Duodenal mucosa (tissue), 2 donors: ENCODE results near the gene GUCY1A2.

Source experiments
- H3K27ac ChIP-seq: one replicate; pipeline ENCODE4 v1.7.0; 2013; ENCODE audit warnings: low read depth, low read length
- H3K27me3 ChIP-seq, 2 donors: one replicate each; pipeline ENCODE4 v1.7.0; 2013; ENCODE audit warnings: low read length in 2 of 2, control low read depth in 1 of 2; ENCODE audit not compliant: insufficient read depth in 2 of 2, control insufficient read depth in 1 of 2
- H3K36me3 ChIP-seq, 2 donors: one replicate each; pipeline ENCODE4 v1.7.0; 2013; ENCODE audit warnings: low read length in 2 of 2, control low read depth in 1 of 2; ENCODE audit not compliant: insufficient read depth in 2 of 2, control insufficient read depth in 1 of 2
- H3K4me1 ChIP-seq, 2 donors: one replicate each; pipeline ENCODE4 v1.7.0; 2013; ENCODE audit warnings: low read length in 2 of 2, control low read depth in 1 of 2; ENCODE audit not compliant: insufficient read depth in 2 of 2, control insufficient read depth in 1 of 2
- H3K4me3 ChIP-seq, 2 donors: one replicate each; pipeline ENCODE4 v1.7.0; 2013; ENCODE audit warnings: low read length in 2 of 2, low read depth in 1 of 2
- H3K9ac ChIP-seq, 2 donors: one replicate each; pipeline ENCODE4 v1.7.0; 2013; ENCODE audit warnings: low read length in 2 of 2, low read depth in 1 of 2
- H3K9me3 ChIP-seq, 2 donors: one replicate each; pipeline ENCODE4 v1.7.0; 2013; ENCODE audit warnings: low read length in 2 of 2, control low read depth in 1 of 2; ENCODE audit not compliant: control insufficient read depth in 1 of 2

Gene GUCY1A2

DNA sequence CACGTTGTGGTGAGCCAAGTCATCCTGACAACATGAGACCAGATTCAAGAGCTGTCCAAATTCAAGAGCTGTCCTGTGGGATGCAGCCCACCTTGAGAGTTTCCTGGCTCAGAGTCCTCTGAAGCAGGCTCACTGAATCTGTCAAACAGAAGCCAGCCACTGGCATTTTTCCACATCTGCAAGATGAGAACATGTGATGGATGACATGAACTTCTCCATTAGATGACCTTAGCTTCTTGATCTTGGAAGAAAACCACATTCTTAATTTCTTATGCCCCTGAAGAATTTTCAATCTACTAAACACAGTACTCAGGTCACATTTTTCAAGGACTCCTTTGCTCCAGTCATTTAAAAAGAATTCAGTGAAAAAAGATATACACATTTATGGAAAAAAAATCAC lies 291.0 kb downstream of the GUCY1A2 start:
- Histone ChIP-seq H3K27ac (no peak overlapping the region), H3K9me3 (no peaks in the 10 kb centered on the region), H3K27me3 (no peaks in the 10 kb centered on the region), H3K36me3 (no peaks in the 10 kb centered on the region), H3K4me3 (no peak overlapping the region), H3K9ac (no peak overlapping the region), H3K4me1 (no peaks in the 10 kb centered on the region)

GRCh38 chr11:106724293-106724892 lies 293.9 kb downstream of the GUCY1A2 start:
- H3K36me3 ChIP-seq, result no peaks in the 10 kb centered on the region
- no peak overlapping the region for H3K4me3 ChIP-seq
- no peak overlapping the region for H3K9ac ChIP-seq
- no peaks in the 10 kb centered on the region for H3K27me3 ChIP-seq
- H3K4me1 ChIP-seq, result no peaks in the 10 kb centered on the region
- H3K27ac ChIP-seq, result no peak overlapping the region
- no peaks in the 10 kb centered on the region for H3K9me3 ChIP-seq

DNA sequence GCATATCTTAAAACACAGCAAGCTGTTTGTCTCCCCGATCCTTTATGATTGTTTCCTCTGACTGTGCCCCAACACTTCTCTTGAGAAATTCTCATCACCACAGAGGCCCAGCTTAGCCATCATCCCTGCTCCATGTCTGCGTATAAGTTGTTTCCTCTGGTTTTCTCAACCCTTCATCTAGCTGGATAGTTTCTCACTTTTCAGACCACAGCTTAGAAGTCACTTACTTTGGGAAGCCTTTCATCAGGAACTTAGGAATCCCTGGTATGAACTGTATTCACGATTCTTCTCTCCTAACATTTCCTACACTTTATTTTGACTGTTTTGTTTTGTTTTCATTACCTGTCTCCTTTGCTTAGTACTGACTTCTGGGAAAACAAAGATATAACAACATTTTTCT lies 295.2 kb downstream of the GUCY1A2 start:
- Histone ChIP-seq H3K4me3 (no peak overlapping the region), H3K27me3 (no peaks in the 10 kb centered on the region), H3K36me3 (no peaks in the 10 kb centered on the region), H3K9me3 (no peaks in the 10 kb centered on the region), H3K27ac (no peak overlapping the region), H3K9ac (no peak overlapping the region), H3K4me1 (no peaks in the 10 kb centered on the region)

DNA sequence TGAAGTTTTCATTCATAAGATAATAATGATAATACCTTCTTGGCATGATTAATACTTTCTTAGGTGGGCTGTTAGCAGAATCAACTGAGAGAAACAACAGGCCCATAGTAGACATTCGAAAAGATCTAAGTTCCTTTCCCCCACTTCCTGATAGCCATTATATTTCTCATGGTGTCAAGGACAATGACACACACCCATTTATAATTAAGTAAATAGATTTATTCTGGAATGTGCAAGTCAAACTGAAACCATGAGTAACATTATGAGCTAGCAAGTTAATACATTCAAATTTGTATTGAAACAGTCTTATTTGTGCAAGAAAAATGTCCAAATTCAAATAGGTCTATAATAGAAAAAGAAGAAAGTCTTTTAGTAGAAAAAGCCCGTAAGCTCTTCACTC lies 301.1 kb downstream of the GUCY1A2 start:
- H3K27me3 ChIP-seq, result no peaks in the 10 kb centered on the region
- H3K4me3 ChIP-seq, result no peak overlapping the region
- no peak overlapping the region for H3K27ac ChIP-seq
- no peaks in the 10 kb centered on the region for H3K36me3 ChIP-seq
- no peak overlapping the region for H3K9ac ChIP-seq
- H3K9me3 ChIP-seq, result no peaks in the 10 kb centered on the region
- no peaks in the 10 kb centered on the region for H3K4me1 ChIP-seq

GRCh38 chr11:106714199-106714598 lies 304.1 kb downstream of the GUCY1A2 start:
- H3K9ac ChIP-seq, result no peak overlapping the region
- H3K27ac ChIP-seq, result no peak overlapping the region
- H3K36me3 ChIP-seq, result no peaks in the 10 kb centered on the region
- no peak overlapping the region for H3K4me3 ChIP-seq
- no peaks in the 10 kb centered on the region for H3K4me1 ChIP-seq
- no peaks in the 10 kb centered on the region for H3K9me3 ChIP-seq
- H3K27me3 ChIP-seq, result no peaks in the 10 kb centered on the region

GRCh38 chr11:106708348-106708747 lies 309.9 kb downstream of the GUCY1A2 start:
- Histone ChIP-seq H3K27me3 (no peaks in the 10 kb centered on the region), H3K9me3 (no peaks in the 10 kb centered on the region), H3K36me3 (no peaks in the 10 kb centered on the region), H3K4me1 (no peaks in the 10 kb centered on the region), H3K27ac (no peak overlapping the region), H3K9ac (no peak overlapping the region), H3K4me3 (no peak overlapping the region)

DNA sequence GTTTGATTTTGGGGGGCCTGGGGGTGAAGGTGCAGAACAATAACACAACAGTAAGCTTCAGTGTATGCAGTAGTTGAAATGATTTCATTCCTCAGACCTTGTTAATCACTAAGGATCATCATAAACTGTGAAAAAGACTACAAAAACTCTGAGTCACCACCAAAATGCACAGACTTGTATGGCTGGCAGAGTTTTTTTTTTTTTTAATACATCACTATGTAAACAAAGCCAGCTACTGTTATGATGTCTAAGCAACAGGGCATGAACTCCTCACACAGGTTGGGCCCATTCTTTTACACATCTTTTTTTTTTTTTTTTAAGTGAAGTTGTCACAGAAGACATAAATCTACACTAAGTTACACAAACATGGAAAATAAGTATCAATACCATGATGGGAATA lies 311.9 kb downstream of the GUCY1A2 start:
- Histone ChIP-seq H3K36me3 (no peaks in the 10 kb centered on the region), H3K27me3 (no peaks in the 10 kb centered on the region), H3K4me1 (no peaks in the 10 kb centered on the region), H3K9ac (no peak overlapping the region), H3K9me3 (no peaks in the 10 kb centered on the region), H3K4me3 (no peak overlapping the region), H3K27ac (no peak overlapping the region)

GRCh38 chr11:106702805-106703204 lies 315.5 kb downstream of the GUCY1A2 start:
- H3K9me3 ChIP-seq, result no peaks in the 10 kb centered on the region

DNA sequence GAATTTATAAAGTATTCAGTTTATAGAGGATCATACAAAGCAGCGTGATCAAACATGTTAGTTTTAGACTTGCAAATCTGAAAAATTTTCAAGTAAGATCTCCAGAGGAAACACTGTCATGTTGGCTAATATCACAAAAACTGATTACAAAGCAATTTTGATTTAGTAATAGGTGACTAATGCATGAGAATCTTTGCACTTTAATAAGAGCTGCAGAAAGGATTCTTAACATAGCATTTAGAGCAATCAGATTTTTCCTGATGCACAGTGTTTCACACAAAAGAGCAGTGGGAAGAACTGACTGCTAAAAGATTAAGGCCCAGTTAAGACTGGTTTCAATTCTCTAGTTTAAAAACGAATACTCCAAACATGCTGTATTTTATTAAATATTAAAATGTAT lies 321.2 kb downstream of the GUCY1A2 start:
- Histone ChIP-seq H3K4me1 (no peaks in the 10 kb centered on the region), H3K9me3 (no peaks in the 10 kb centered on the region)

More at GRCh38 chr11:106702805-106703204, 315.5 kb downstream of the GUCY1A2 start:
- Histone ChIP-seq H3K36me3 (no peaks in the 10 kb centered on the region), H3K9ac (no peak overlapping the region), H3K4me3 (no peak overlapping the region), H3K27ac (no peak overlapping the region), H3K27me3 (no peaks in the 10 kb centered on the region), H3K4me1 (no peaks in the 10 kb centered on the region)

DNA sequence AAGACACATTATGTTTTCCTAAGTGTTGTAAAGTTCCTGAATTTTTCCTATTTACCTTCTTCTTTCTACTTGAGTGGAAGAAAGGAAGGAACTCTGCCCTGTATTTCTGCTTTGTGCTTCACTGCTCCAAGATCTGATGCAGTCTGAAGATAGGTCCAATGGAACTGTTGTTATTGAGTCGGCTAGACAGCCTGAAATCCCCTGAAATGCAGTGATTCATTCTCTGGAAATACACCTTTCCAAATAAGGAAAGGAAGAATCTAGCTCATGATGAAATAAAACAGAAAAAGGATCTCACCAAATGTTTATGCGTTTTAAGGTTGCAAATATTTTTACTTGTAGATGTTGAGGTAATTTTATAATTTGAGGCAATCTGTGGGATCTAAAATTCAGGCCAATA lies 322.8 kb downstream of the GUCY1A2 start:
- no peaks in the 10 kb centered on the region for H3K9me3 ChIP-seq
- no peak overlapping the region for H3K27ac ChIP-seq
- no peaks in the 10 kb centered on the region for H3K4me1 ChIP-seq
- no peak overlapping the region for H3K9ac ChIP-seq
- no peaks in the 10 kb centered on the region for H3K27me3 ChIP-seq
- H3K36me3 ChIP-seq, result no peaks in the 10 kb centered on the region
- no peak overlapping the region for H3K4me3 ChIP-seq

More for the DNA sequence above, 321.2 kb downstream of the GUCY1A2 start:
- H3K9ac ChIP-seq, result no peak overlapping the region
- H3K27ac ChIP-seq, result no peak overlapping the region
- no peaks in the 10 kb centered on the region for H3K36me3 ChIP-seq
- no peaks in the 10 kb centered on the region for H3K27me3 ChIP-seq
- H3K4me3 ChIP-seq, result no peak overlapping the region

GRCh38 chr11:106694501-106694900 lies 323.8 kb downstream of the GUCY1A2 start:
- H3K9ac ChIP-seq, result no peak overlapping the region
- H3K9me3 ChIP-seq, result no peaks in the 10 kb centered on the region
- H3K4me3 ChIP-seq, result no peak overlapping the region
- no peaks in the 10 kb centered on the region for H3K27me3 ChIP-seq
- no peaks in the 10 kb centered on the region for H3K36me3 ChIP-seq
- no peak overlapping the region for H3K27ac ChIP-seq
- no peaks in the 10 kb centered on the region for H3K4me1 ChIP-seq
